CD4-positive, CD25-positive, alpha-beta regulatory T cell (primary cell): Measurements from ENCODE around the gene SPZ1. TPM values are rescaled to one million over a fixed set of nuclear protein-coding genes. Genes with fewer than 3 reads are reported as not detected.
"Not testable (repeated sequence)": the region's sequence is repeated elsewhere in the genome, so short reads cannot be mapped to it uniquely, and the experiment has no call there.

Source experiments
- ATAC-seq, 2 donors: fragments of 150-1000 bp; cut with Tn5 transposase; one replicate each; pipeline ENCODE4 v1.10.0; 2021; ENCODE audit warnings: low read depth in 2 of 2, moderate number of reproducible peaks in 2 of 2, moderate library complexity in 1 of 2
- DNase-seq, 3 donors: peaks; one replicate each; pipeline versions ENCODE4 v3.0.0 to v3.0.0-alpha.2; 2012 to 2022; ENCODE audit warnings: mixed read lengths in 1 of 3
- H3K27ac ChIP-seq: one replicate; pipeline ENCODE4 v1.7.0; 2013; ENCODE audit warnings: mild to moderate bottlenecking, low read length; ENCODE audit not compliant: insufficient read depth, poor library complexity, severe bottlenecking
- H3K27me3 ChIP-seq: one replicate; pipeline ENCODE4 v1.7.0; 2013; ENCODE audit warnings: low read length; ENCODE audit not compliant: control insufficient read depth, insufficient read depth
- H3K36me3 ChIP-seq: one replicate; pipeline ENCODE4 v1.7.0; 2013; ENCODE audit warnings: mild to moderate bottlenecking, low read length, moderate library complexity; ENCODE audit not compliant: control insufficient read depth, insufficient read depth
- H3K4me1 ChIP-seq: 2 replicates; pipeline ENCODE4 v1.7.0; 2013; ENCODE audit warnings: mild to moderate bottlenecking, low read length; ENCODE audit not compliant: insufficient read depth, control insufficient read depth, poor library complexity, severe bottlenecking
- H3K4me3 ChIP-seq: one replicate; pipeline ENCODE4 v1.7.0; 2013; ENCODE audit warnings: low read depth, mild to moderate bottlenecking, low read length, moderate library complexity
- H3K9me3 ChIP-seq, 2 experiments: 1 replicate in 1 of 2; 2 replicates in 1 of 2; pipeline ENCODE4 v1.7.0; 2013; ENCODE audit warnings: low read length in 2 of 2, mild to moderate bottlenecking in 1 of 2, moderate library complexity in 1 of 2; ENCODE audit not compliant: control insufficient read depth in 2 of 2
- H3K27ac Mint-ChIP-seq, 3 donors: one replicate each; pipeline ENCODE4 v1.8.0; 2020 to 2022; ENCODE audit warnings: mild to moderate bottlenecking in 3 of 3, mixed read lengths in 3 of 3, moderate library complexity in 2 of 3
- H3K27me3 Mint-ChIP-seq: one replicate; pipeline ENCODE4 v1.8.0; 2022; ENCODE audit warnings: mild to moderate bottlenecking, mixed read lengths
- H3K36me3 Mint-ChIP-seq: one replicate; pipeline ENCODE4 v1.8.0; 2020; ENCODE audit warnings: mixed read lengths
- H3K4me1 Mint-ChIP-seq, 4 donors: one replicate each; pipeline ENCODE4 v1.8.0; 2020 to 2022; ENCODE audit warnings: mixed read lengths in 4 of 4, mild to moderate bottlenecking in 1 of 4
- H3K4me3 Mint-ChIP-seq, 4 donors: one replicate each; pipeline ENCODE4 v1.8.0; 2020 to 2022; ENCODE audit warnings: mild to moderate bottlenecking in 4 of 4, mixed read lengths in 4 of 4, moderate library complexity in 3 of 4
- H3K9me3 Mint-ChIP-seq, 7 donors: one replicate each; pipeline ENCODE4 v1.8.0; 2020 to 2022; ENCODE audit warnings: mixed read lengths in 7 of 7, mild to moderate bottlenecking in 3 of 7, moderate library complexity in 2 of 7
- polyA plus RNA-seq, 4 donors: library from polyadenylated mRNA; unstranded; fragments of 300-500 nt; fragmentation: Illumina TruSeq; gene quantifications; one replicate each; pipeline ENCODE4 v1.2.3, GENCODE V29; 2021
- total RNA-seq: library from RNA; stranded (reverse); gene quantifications from one replicate; pipeline ENCODE4 v1.2.3, GENCODE V29; 2022

The SPZ1 gene
- total and polyA plus RNA-seq, 5 donors from 2014 or later, result not detected

DNA sequence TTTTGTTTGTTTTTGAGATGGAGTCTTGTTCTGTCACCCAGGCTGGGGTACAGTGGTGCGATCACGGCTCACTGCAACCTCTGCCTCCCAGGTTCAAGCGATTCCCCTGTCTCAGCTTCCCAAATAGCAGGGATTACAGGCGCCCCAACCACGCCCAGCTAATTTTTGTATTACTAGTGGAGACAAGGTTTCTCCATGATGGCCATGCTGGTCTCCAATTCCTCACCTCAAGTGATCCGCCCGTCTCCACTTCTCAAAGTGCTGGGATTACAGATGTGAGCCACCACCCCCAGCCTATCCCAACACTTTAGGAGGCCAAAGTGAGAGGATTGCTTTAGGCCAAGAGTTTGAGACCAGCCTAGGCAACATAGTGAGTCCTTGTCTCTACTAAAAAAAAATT lies 19.3 kb downstream of the SPZ1 start:
- Histone ChIP-seq H3K4me3 (no peak overlapping the region), H3K9me3 (no peaks in the 10 kb centered on the region), H3K27ac (no peak overlapping the region), H3K36me3 (no peaks in the 10 kb centered on the region), H3K4me1 (no peaks in the 10 kb centered on the region), H3K27me3 (peaks cover 10% of the 10 kb centered on the region)
- H3K4me3 Mint-ChIP-seq, result no peak overlapping the region
- no peaks in the 10 kb centered on the region for H3K36me3 Mint-ChIP-seq
- no peaks in the 10 kb centered on the region for H3K4me1 Mint-ChIP-seq
- DNase-seq, result no peak
- H3K9me3 Mint-ChIP-seq, result peaks cover 0 to 2% (median 0%) of the 10 kb centered on the region in 7 donors
- peaks cover 32% of the 10 kb centered on the region for H3K27me3 Mint-ChIP-seq
- no peak overlapping the region for H3K27ac Mint-ChIP-seq
- ATAC-seq, result no peak

DNA sequence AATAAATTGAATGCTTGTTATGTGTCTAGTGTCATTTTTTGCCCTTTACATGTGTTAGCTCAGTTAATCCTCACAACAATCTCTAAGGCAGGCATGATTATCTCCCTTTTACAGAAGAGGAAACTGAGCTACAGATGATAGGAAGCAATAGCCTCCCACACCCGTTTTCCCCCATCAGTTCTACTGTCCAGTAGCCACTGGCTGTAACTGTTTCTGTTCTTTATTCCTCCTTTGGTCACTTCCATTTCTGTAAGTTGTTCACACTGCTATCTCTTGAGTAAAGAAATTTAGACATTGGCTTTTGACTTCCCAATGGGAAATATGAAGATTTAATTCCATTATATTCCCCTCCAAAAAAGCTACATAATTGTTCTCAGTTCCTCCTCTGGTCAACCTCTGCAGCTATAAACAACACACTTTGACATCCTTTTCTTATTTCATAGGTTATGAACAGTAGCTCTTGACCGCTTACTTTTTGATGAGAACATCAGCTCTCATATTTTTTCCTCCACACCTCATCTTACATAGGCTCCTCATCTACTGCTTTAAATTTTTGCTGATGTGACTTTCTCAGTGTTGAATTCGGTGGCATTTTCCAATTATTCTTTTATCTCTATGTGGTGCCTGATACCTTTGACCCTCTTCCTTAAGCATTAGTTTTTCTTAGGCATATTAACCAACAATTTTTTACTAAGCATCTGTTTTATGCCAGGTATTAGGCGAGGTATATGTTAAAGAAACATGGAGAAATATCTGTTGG lies 21.4 kb downstream of the SPZ1 start:
- Mint-ChIP-seq H3K4me3 (no peak overlapping the region), H3K36me3 (no peaks in the 10 kb centered on the region), H3K9me3 (peaks cover 0 to 2% (median 0%) of the 10 kb centered on the region in 7 donors), H3K27ac (no peak overlapping the region), H3K27me3 (peaks cover 31% of the 10 kb centered on the region), H3K4me1 (peaks cover 0 to 2% (median 0%) of the 10 kb centered on the region in 4 donors)
- H3K9me3 ChIP-seq, result no peaks in the 10 kb centered on the region
- DNase-seq (no peak), ATAC-seq (no peak)
- no peak overlapping the region for H3K27ac ChIP-seq
- no peaks in the 10 kb centered on the region for H3K36me3 ChIP-seq
- no peaks in the 10 kb centered on the region for H3K4me1 ChIP-seq
- H3K27me3 ChIP-seq, result peaks cover 6% of the 10 kb centered on the region
- H3K4me3 ChIP-seq, result no peak overlapping the region

DNA sequence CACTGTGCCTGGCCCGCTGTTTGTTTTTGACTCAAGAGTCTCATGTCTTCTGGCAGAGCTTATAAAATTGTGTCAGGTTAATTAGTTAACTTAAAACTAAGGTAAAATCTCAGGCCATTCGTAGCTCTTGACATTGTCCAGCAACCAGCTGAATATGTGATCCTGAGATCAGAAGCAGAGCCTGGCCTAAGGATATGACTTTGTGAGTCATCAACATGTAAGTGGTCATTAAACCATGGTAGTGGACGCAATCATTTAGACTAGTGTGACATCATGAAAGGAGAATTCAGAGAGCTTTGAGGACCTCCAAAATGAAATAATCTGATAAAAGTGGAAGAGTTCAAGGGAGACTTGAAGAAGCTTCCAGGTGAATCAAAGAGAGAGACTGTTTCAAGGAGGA lies 23.3 kb downstream of the SPZ1 start:
- no peak for ATAC-seq
- H3K4me3 Mint-ChIP-seq, result no peak overlapping the region
- Histone ChIP-seq H3K27me3 (peaks cover 2% of the 10 kb centered on the region), H3K4me1 (no peaks in the 10 kb centered on the region), H3K36me3 (no peaks in the 10 kb centered on the region), H3K9me3 (no peaks in the 10 kb centered on the region), H3K27ac (no peak overlapping the region), H3K4me3 (no peak overlapping the region)
- H3K27ac Mint-ChIP-seq, result no peak overlapping the region
- peaks cover 21% of the 10 kb centered on the region for H3K27me3 Mint-ChIP-seq
- H3K9me3 Mint-ChIP-seq, result peaks cover 0 to 2% (median 0%) of the 10 kb centered on the region in 7 donors
- no peaks in the 10 kb centered on the region for H3K36me3 Mint-ChIP-seq
- H3K4me1 Mint-ChIP-seq, result peaks cover 0 to 2% (median 0%) of the 10 kb centered on the region in 4 donors
- DNase-seq, result no peak

DNA sequence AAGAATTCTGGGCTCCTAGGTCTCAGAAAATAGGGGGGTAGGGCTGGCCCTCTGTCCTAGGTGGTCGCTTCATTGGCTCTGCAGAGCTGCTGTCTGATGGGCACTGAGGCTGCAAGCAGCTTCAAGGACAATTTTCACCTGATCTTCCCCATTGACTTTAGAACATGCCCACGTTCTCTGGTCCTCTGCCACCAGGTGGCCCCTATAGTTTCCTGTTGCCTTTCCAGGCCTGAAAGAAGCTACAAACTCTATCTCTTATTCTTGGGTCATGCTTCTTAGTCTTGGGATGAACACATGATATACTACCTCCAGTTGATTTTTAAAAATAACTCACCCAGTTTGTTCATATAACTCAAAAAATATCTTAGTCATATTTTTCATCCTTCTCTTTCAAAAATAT lies 26.3 kb downstream of the SPZ1 start:
- Mint-ChIP-seq H3K4me1 (peaks cover 0 to 2% (median 0%) of the 10 kb centered on the region in 4 donors), H3K9me3 (peaks cover 0 to 2% (median 0%) of the 10 kb centered on the region in 7 donors), H3K27me3 (peaks cover 20% of the 10 kb centered on the region), H3K4me3 (no peak overlapping the region), H3K36me3 (no peaks in the 10 kb centered on the region), H3K27ac (no peak overlapping the region)
- Histone ChIP-seq H3K4me3 (no peak overlapping the region), H3K9me3 (no peaks in the 10 kb centered on the region), H3K4me1 (no peaks in the 10 kb centered on the region), H3K36me3 (no peaks in the 10 kb centered on the region), H3K27me3 (peaks cover 2% of the 10 kb centered on the region), H3K27ac (no peak overlapping the region)
- ATAC-seq (peak; percentile 28 to 50), DNase-seq (peak; percentile 4 to 52 (median 21))

DNA sequence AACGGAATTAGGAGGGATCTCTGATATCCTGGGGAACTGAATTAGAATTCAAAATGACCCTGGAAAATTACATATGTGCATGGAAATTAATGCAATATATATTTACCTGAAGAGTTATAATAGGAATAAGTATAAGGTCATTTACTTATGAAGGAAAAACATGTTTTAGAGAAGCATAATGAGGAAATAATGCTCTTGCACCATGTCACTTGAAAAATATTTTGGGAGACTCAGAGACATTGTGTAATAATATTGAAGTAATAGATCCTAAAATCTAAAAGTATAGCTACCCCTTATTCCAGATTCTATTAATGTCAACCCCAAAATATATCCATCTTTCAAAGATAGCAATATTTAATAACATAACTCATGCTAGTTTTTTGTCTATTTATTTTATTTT lies 28.4 kb downstream of the SPZ1 start:
- H3K4me1 ChIP-seq, result no peaks in the 10 kb centered on the region
- ATAC-seq (no peak), DNase-seq (no peak)
- H3K4me3 Mint-ChIP-seq, result no peak overlapping the region
- H3K27ac ChIP-seq, result no peak overlapping the region
- no peak overlapping the region for H3K27ac Mint-ChIP-seq
- H3K27me3 ChIP-seq, result peaks cover under 1% of the 10 kb centered on the region
- no peak overlapping the region for H3K4me3 ChIP-seq
- H3K36me3 Mint-ChIP-seq, result no peaks in the 10 kb centered on the region
- peaks cover 0 to 2% (median 0%) of the 10 kb centered on the region in 4 donors for H3K4me1 Mint-ChIP-seq
- H3K9me3 ChIP-seq, result no peaks in the 10 kb centered on the region
- peaks cover 20% of the 10 kb centered on the region for H3K27me3 Mint-ChIP-seq
- no peaks in the 10 kb centered on the region for H3K36me3 ChIP-seq
- peaks cover 0 to 2% (median 0%) of the 10 kb centered on the region in 7 donors for H3K9me3 Mint-ChIP-seq

DNA sequence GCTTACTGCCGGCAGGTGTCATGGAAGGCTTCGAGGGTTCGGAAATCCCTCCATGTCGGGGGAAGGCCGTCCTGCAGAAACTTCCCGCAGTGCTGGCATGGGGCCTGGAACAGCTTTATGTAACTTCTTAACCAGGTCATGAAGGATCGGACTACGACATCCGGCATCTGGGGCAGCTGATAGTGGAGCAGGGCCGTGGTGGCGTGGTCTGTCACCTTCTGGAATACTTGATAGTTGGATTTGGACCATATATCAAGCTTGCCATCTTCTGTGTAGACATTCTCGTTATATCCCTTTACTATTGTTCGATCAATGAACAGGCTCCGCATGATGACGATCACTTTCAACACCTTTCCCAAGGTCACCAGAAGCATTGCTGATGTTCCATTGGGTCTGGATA lies 31.2 kb downstream of the SPZ1 start:
- not testable (repeated sequence) for H3K27me3 ChIP-seq, H3K9me3 Mint-ChIP-seq, H3K4me1 ChIP-seq, H3K4me3 ChIP-seq, H3K4me3 Mint-ChIP-seq, H3K4me1 Mint-ChIP-seq, ATAC-seq, H3K27ac ChIP-seq, H3K27ac Mint-ChIP-seq, H3K36me3 ChIP-seq, DNase-seq, H3K36me3 Mint-ChIP-seq, H3K9me3 ChIP-seq
- peaks cover 16% of the 10 kb centered on the region for H3K27me3 Mint-ChIP-seq

DNA sequence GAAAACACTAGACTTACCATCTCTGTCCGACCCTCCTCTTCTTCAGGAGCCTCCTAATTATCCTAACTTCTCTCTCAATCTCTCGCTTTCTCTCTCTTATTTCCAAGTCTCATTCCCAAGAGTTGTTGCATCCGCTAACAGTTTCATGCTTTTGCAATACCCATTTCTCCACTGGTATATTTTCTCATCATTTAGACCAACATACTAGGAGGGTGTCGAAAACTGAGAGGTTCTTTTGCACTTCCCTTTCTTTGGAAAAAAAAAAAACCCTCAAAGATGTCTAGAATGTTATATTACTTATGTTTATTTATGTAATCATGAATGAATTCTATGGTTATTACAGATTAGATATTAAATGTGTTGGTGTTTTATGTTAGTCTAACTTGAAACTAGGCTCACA lies 35.9 kb downstream of the SPZ1 start:
- no peaks in the 10 kb centered on the region for H3K4me1 ChIP-seq
- Mint-ChIP-seq H3K4me1 (no peaks in the 10 kb centered on the region), H3K4me3 (no peak overlapping the region), H3K27ac (no peak overlapping the region), H3K27me3 (peaks cover 16% of the 10 kb centered on the region), H3K36me3 (no peaks in the 10 kb centered on the region), H3K9me3 (no peaks in the 10 kb centered on the region)
- ATAC-seq (no peak), DNase-seq (no peak)
- H3K4me3 ChIP-seq, result no peak overlapping the region
- H3K27ac ChIP-seq, result no peak overlapping the region
- H3K36me3 ChIP-seq, result no peaks in the 10 kb centered on the region
- H3K27me3 ChIP-seq, result no peaks in the 10 kb centered on the region
- no peaks in the 10 kb centered on the region for H3K9me3 ChIP-seq

DNA sequence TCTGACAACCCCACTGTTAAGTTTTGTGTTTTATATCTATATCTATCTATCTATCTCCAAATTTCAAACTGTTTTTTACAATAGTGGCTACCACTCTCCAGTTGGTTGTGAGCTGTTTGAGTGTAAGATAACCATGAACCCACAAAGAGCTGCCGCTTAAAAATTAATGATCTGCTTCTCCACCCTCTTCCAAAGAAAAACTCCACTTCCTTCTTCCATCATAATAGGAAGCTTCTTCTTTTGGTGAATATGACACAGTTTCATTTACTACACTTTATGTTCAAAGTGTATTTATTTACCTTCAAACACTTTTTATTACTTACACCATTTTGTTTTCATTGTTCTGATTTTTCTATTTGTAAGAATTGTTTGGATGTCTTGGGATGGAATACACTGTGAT lies 37.9 kb downstream of the SPZ1 start:
- H3K4me1 ChIP-seq, result no peaks in the 10 kb centered on the region
- H3K27me3 Mint-ChIP-seq, result peaks cover 10% of the 10 kb centered on the region
- H3K4me3 Mint-ChIP-seq, result no peak overlapping the region
- H3K27ac ChIP-seq, result no peak overlapping the region
- no peaks in the 10 kb centered on the region for H3K36me3 ChIP-seq
- no peaks in the 10 kb centered on the region for H3K9me3 ChIP-seq
- H3K9me3 Mint-ChIP-seq, result peaks cover 0 to 2% (median 0%) of the 10 kb centered on the region in 7 donors
- no peak overlapping the region for H3K4me3 ChIP-seq
- H3K27ac Mint-ChIP-seq, result no peak overlapping the region
- DNase-seq (no peak), ATAC-seq (no peak)
- H3K4me1 Mint-ChIP-seq, result no peaks in the 10 kb centered on the region
- H3K36me3 Mint-ChIP-seq, result no peaks in the 10 kb centered on the region
- no peaks in the 10 kb centered on the region for H3K27me3 ChIP-seq
